ENCODE data around the gene CCDC146. TPM values are rescaled to one million over a fixed set of nuclear protein-coding genes. Genes with fewer than 3 reads are reported as not detected.
"Not testable (repeated sequence)": the region's sequence is repeated elsewhere in the genome, so short reads cannot be mapped to it uniquely, and the experiment has no call there.

CCDC146 gene
- polyA plus RNA-seq (2013, experiment 1 of 2): 3.5 TPM
- polyA plus RNA-seq (2013, experiment 2 of 2): 4.0 TPM

- WGBS, 2 donors (ENCODE audit: extremely low coverage in 2 of 2, insufficient read length in 2 of 2, insufficient replicate concordance in 1 of 2): no CpG with 5 or more reads among the region's 50 CpGs
- H2BK15ac ChIP-seq (ENCODE audit: low read length): not testable (repeated sequence)
Observed at GRCh38 chr7:77121860-77122681, at the start of gene CCDC146. TSS of gene CCDC146 (plus strand) at chr7:77122615. CDS start at chr7:77167669, 45,054 bp downstream.

GRCh38 chr7:77074786-77075396 is 47.5 kb upstream of the CCDC146 start:
- H3K4me3 ChIP-seq (ENCODE audit: low read length in 2 of 2); H3K36me3 ChIP-seq (replicated peaks in 1 of 2; ENCODE audit: control insufficient read depth in 2 of 2, insufficient read depth in 2 of 2, low read length in 2 of 2); H3K23ac ChIP-seq (ENCODE audit: low read depth, low read length, poor library complexity); H3K4ac ChIP-seq (ENCODE audit: low read length); H3K27me3 ChIP-seq (ENCODE audit: control insufficient read depth in 3 of 3, insufficient read depth in 3 of 3, low read depth in 1 of 3, low read length in 3 of 3); H3K4me1 ChIP-seq (ENCODE audit: control insufficient read depth in 2 of 2, insufficient read depth in 1 of 2, low read depth in 1 of 2, low read length in 2 of 2); H4K8ac ChIP-seq (ENCODE audit: low read depth, low read length); H2BK5ac ChIP-seq (ENCODE audit: low read length); H3K18ac ChIP-seq (ENCODE audit: low read length); H2AFZ ChIP-seq (ENCODE audit: low read length); H2BK12ac ChIP-seq (ENCODE audit: low read length); H2BK120ac ChIP-seq (ENCODE audit: low read depth, low read length); H3K4me2 ChIP-seq (ENCODE audit: insufficient read depth, low read length, poor library complexity, severe bottlenecking); H3K9ac ChIP-seq (ENCODE audit: low read depth, low read length, poor library complexity); H3K9me3 ChIP-seq (replicated peaks in 1 of 2; ENCODE audit: control insufficient read depth in 2 of 2, insufficient read depth in 1 of 2, low read depth in 1 of 2, low read length in 2 of 2); H3K14ac ChIP-seq (ENCODE audit: low read length); H2BK15ac ChIP-seq (ENCODE audit: low read length); H3K27ac ChIP-seq (replicated peaks; ENCODE audit: low read length); H4K91ac ChIP-seq (ENCODE audit: low read depth, low read length, poor library complexity); H3K79me1 ChIP-seq (ENCODE audit: low read depth, low read length); H2AK5ac ChIP-seq (ENCODE audit: low read depth, low read length); DNase-seq (ENCODE audit: low spot score): not testable (repeated sequence)
- WGBS, 2 donors (ENCODE audit: extremely low coverage in 2 of 2, insufficient read length in 2 of 2, insufficient replicate concordance in 1 of 2): no CpG with 5 or more reads among the region's 6 CpGs

More at GRCh38 chr7:77121860-77122681, at the start of gene CCDC146:
- not testable (repeated sequence) for H3K23ac ChIP-seq (ENCODE audit: low read depth, low read length, poor library complexity); H2BK120ac ChIP-seq (ENCODE audit: low read depth, low read length); H3K4ac ChIP-seq (ENCODE audit: low read length); H2BK5ac ChIP-seq (ENCODE audit: low read length); H4K91ac ChIP-seq (ENCODE audit: low read depth, low read length, poor library complexity); H4K8ac ChIP-seq (ENCODE audit: low read depth, low read length); H3K79me1 ChIP-seq (ENCODE audit: low read depth, low read length); H2BK12ac ChIP-seq (ENCODE audit: low read length); H3K36me3 ChIP-seq (replicated peaks in 1 of 2; ENCODE audit: control insufficient read depth in 2 of 2, insufficient read depth in 2 of 2, low read length in 2 of 2); H3K4me1 ChIP-seq (ENCODE audit: control insufficient read depth in 2 of 2, insufficient read depth in 1 of 2, low read depth in 1 of 2, low read length in 2 of 2); H2AK5ac ChIP-seq (ENCODE audit: low read depth, low read length); H3K9me3 ChIP-seq (replicated peaks in 1 of 2; ENCODE audit: control insufficient read depth in 2 of 2, insufficient read depth in 1 of 2, low read depth in 1 of 2, low read length in 2 of 2); H3K27me3 ChIP-seq (ENCODE audit: control insufficient read depth in 3 of 3, insufficient read depth in 3 of 3, low read depth in 1 of 3, low read length in 3 of 3); H3K27ac ChIP-seq (replicated peaks; ENCODE audit: low read length)
- Histone ChIP-seq H3K4me3 (ENCODE audit: low read length in 2 of 2) (peak within 1 kb of the TSS; percentile 90 to 93), H3K4me2 (ENCODE audit: insufficient read depth, low read length, poor library complexity, severe bottlenecking) (peak within 1 kb of the TSS; percentile 83), H3K9ac (ENCODE audit: low read depth, low read length, poor library complexity) (peak within 1 kb of the TSS; percentile 72), H3K18ac (ENCODE audit: low read length) (peak within 1 kb of the TSS; percentile 80), H3K14ac (ENCODE audit: low read length) (peak within 1 kb of the TSS; percentile 99), H2AFZ (ENCODE audit: low read length) (peak within 1 kb of the TSS; percentile 94)
- DNase-seq (ENCODE audit: low spot score): peak; percentile 99

GRCh38 chr7:77077060-77077459 is 45.4 kb upstream of the CCDC146 start:
- H3K14ac ChIP-seq (ENCODE audit: low read length); H3K4me3 ChIP-seq (ENCODE audit: low read length in 2 of 2); H3K4ac ChIP-seq (ENCODE audit: low read length); H3K36me3 ChIP-seq (replicated peaks in 1 of 2; ENCODE audit: control insufficient read depth in 2 of 2, insufficient read depth in 2 of 2, low read length in 2 of 2); H3K4me1 ChIP-seq (ENCODE audit: control insufficient read depth in 2 of 2, insufficient read depth in 1 of 2, low read depth in 1 of 2, low read length in 2 of 2); H3K18ac ChIP-seq (ENCODE audit: low read length); H3K9ac ChIP-seq (ENCODE audit: low read depth, low read length, poor library complexity); H3K9me3 ChIP-seq (replicated peaks in 1 of 2; ENCODE audit: control insufficient read depth in 2 of 2, insufficient read depth in 1 of 2, low read depth in 1 of 2, low read length in 2 of 2); H2BK15ac ChIP-seq (ENCODE audit: low read length); H3K79me1 ChIP-seq (ENCODE audit: low read depth, low read length); H2BK5ac ChIP-seq (ENCODE audit: low read length); H3K4me2 ChIP-seq (ENCODE audit: insufficient read depth, low read length, poor library complexity, severe bottlenecking); H3K27ac ChIP-seq (replicated peaks; ENCODE audit: low read length); H4K91ac ChIP-seq (ENCODE audit: low read depth, low read length, poor library complexity); H2BK12ac ChIP-seq (ENCODE audit: low read length); H3K27me3 ChIP-seq (ENCODE audit: control insufficient read depth in 3 of 3, insufficient read depth in 3 of 3, low read depth in 1 of 3, low read length in 3 of 3); DNase-seq (ENCODE audit: low spot score); H2AK5ac ChIP-seq (ENCODE audit: low read depth, low read length); H2AFZ ChIP-seq (ENCODE audit: low read length); H4K8ac ChIP-seq (ENCODE audit: low read depth, low read length); H2BK120ac ChIP-seq (ENCODE audit: low read depth, low read length); H3K23ac ChIP-seq (ENCODE audit: low read depth, low read length, poor library complexity): not testable (repeated sequence)
- WGBS, 2 donors (ENCODE audit: extremely low coverage in 2 of 2, insufficient read length in 2 of 2, insufficient replicate concordance in 1 of 2): no CpG with 5 or more reads among the region's 5 CpGs

- not testable (repeated sequence) for H3K14ac ChIP-seq (ENCODE audit: low read length); H2BK15ac ChIP-seq (ENCODE audit: low read length); H3K79me1 ChIP-seq (ENCODE audit: low read depth, low read length); H3K9ac ChIP-seq (ENCODE audit: low read depth, low read length, poor library complexity); DNase-seq (ENCODE audit: low spot score); H4K91ac ChIP-seq (ENCODE audit: low read depth, low read length, poor library complexity); H3K4me2 ChIP-seq (ENCODE audit: insufficient read depth, low read length, poor library complexity, severe bottlenecking); H2BK12ac ChIP-seq (ENCODE audit: low read length); H3K4ac ChIP-seq (ENCODE audit: low read length); H3K27ac ChIP-seq (replicated peaks; ENCODE audit: low read length); H2BK5ac ChIP-seq (ENCODE audit: low read length); H3K4me1 ChIP-seq (ENCODE audit: control insufficient read depth in 2 of 2, insufficient read depth in 1 of 2, low read depth in 1 of 2, low read length in 2 of 2); H2AFZ ChIP-seq (ENCODE audit: low read length); H3K36me3 ChIP-seq (replicated peaks in 1 of 2; ENCODE audit: control insufficient read depth in 2 of 2, insufficient read depth in 2 of 2, low read length in 2 of 2); H3K4me3 ChIP-seq (ENCODE audit: low read length in 2 of 2); H3K9me3 ChIP-seq (replicated peaks in 1 of 2; ENCODE audit: control insufficient read depth in 2 of 2, insufficient read depth in 1 of 2, low read depth in 1 of 2, low read length in 2 of 2); H3K23ac ChIP-seq (ENCODE audit: low read depth, low read length, poor library complexity); H4K8ac ChIP-seq (ENCODE audit: low read depth, low read length); H3K18ac ChIP-seq (ENCODE audit: low read length); H3K27me3 ChIP-seq (ENCODE audit: control insufficient read depth in 3 of 3, insufficient read depth in 3 of 3, low read depth in 1 of 3, low read length in 3 of 3); H2AK5ac ChIP-seq (ENCODE audit: low read depth, low read length); H2BK120ac ChIP-seq (ENCODE audit: low read depth, low read length)
Observed at GRCh38 chr7:77079112-77079511, 43.3 kb upstream of the CCDC146 start.
